ENCODE data around the gene TENT5A. TPM values are rescaled to one million over a fixed set of nuclear protein-coding genes. Genes with fewer than 3 reads are reported as not detected.
A peak's percentile ranks its signal among the peaks of the same experiment; 100 is the strongest.

The TENT5A gene
- total RNA-seq, 1 experiment from 2014 or later: 2.5 TPM

- Mint-ChIP-seq H3K27ac (ENCODE audit: low read depth, unreplicated experiment) (peak overlapping the region; percentile 88), H3K27me3 (ENCODE audit: insufficient read depth, unreplicated experiment) (no peaks in the 10 kb centered on the region), H3K4me3 (ENCODE audit: unreplicated experiment) (peak overlapping the region; percentile 98), H3K4me1 (ENCODE audit: insufficient read depth, unreplicated experiment) (peaks cover 18% of the 10 kb centered on the region), H3K9me3 (ENCODE audit: unreplicated experiment) (no peaks in the 10 kb centered on the region), H3K36me3 (ENCODE audit: insufficient read depth, unreplicated experiment) (peaks cover 28% of the 10 kb centered on the region)
- DNase-seq (ENCODE audit: unreplicated experiment): peak; percentile 45
- no TSS peak for BruUV-seq (replicated peaks)
- intact Hi-C loops (cut with micrococcal nuclease): loop anchor here (5.0 to 10.0 kb wide), 7 partner anchors 184 to 1619 kb away; no protein-coding TSS in a partner anchor
- no peak for TF ChIP-seq CTCF (IDR thresholded peaks at IDR 0.05; ENCODE audit: unreplicated experiment)
- ChIA-PET POLR2A (interaction anchor here (0.7 to 4.3 kb wide), 14 partner anchors 8 to 1568 kb away, joined by 3 to 54 read pairs (median 4); no protein-coding TSS in a partner anchor), CTCF (no interaction called here)
These were observed 1.6 kb downstream of the TENT5A start for GRCh38 chr6:81750681-81751387.

DNA sequence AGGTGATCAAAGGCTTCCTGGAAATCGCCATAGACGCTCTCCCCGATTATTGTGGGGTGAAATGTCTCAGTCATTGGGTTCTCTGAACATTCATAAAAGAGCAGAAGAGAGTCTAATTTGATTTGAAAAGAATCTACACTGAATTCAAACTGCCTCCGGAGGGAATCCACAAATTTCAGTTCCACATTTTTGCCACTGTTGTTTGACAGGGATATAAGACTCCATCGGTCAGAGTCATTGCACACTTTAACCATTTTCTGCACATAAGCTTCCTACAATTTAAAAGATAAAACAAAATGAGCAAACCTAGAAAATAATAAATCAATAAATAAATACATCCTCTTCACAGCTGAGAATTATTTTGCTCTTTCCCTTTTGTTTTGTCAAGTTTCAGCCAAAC, 2.3 kb downstream of the TENT5A start:
- ChIA-PET CTCF (interaction anchor here (0.6 kb wide), 1 partner anchor 286 kb away, joined by 3 read pairs; no protein-coding TSS in a partner anchor), POLR2A (interaction anchor here (0.5 to 4.3 kb wide), 5 partner anchors 15 to 335 kb away, joined by 3 to 35 read pairs (median 3); no protein-coding TSS in a partner anchor)
- Mint-ChIP-seq H3K4me1 (ENCODE audit: insufficient read depth, unreplicated experiment) (peaks cover 18% of the 10 kb centered on the region), H3K27me3 (ENCODE audit: insufficient read depth, unreplicated experiment) (no peaks in the 10 kb centered on the region), H3K4me3 (ENCODE audit: unreplicated experiment) (peak overlapping the region; percentile 98), H3K9me3 (ENCODE audit: unreplicated experiment) (no peaks in the 10 kb centered on the region), H3K27ac (ENCODE audit: low read depth, unreplicated experiment) (peak overlapping the region; percentile 88), H3K36me3 (ENCODE audit: insufficient read depth, unreplicated experiment) (peaks cover 28% of the 10 kb centered on the region)
- TF ChIP-seq CTCF (IDR thresholded peaks at IDR 0.05; ENCODE audit: unreplicated experiment): no peak
- BruUV-seq (replicated peaks): TSS peak; percentile 19
- intact Hi-C loops (cut with micrococcal nuclease): loop anchor here (5.0 to 10.0 kb wide), 7 partner anchors 185 to 1618 kb away; no protein-coding TSS in a partner anchor
- no peak for DNase-seq (ENCODE audit: unreplicated experiment)

DNA sequence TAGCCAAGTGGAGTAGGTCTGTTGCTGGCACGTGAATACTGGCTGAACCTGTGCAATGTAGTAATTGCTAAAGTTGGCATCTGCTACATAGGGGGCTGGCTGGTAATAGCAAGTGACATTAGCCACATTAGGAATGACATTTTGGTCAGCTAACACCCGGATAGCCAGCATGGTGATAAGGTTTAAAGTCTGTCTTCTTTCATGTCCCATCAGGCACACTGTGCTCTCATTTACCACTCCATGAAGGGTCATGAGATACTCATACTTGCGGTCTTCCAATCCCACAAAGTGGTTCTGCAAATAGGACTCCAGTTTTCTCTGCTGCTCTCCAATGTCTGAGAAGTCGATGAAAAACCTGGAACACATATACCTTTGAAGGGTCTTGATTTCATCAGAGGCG, 2.8 kb downstream of the TENT5A start:
- no TSS peak for BruUV-seq (replicated peaks)
- peak overlapping the region; percentile 88 for H3K27ac Mint-ChIP-seq (ENCODE audit: low read depth, unreplicated experiment)
- no peaks in the 10 kb centered on the region for H3K9me3 Mint-ChIP-seq (ENCODE audit: unreplicated experiment)
- peaks cover 18% of the 10 kb centered on the region for H3K4me1 Mint-ChIP-seq (ENCODE audit: insufficient read depth, unreplicated experiment)
- CTCF ChIA-PET: interaction anchor here (0.6 kb wide), 2 partner anchors 65 to 286 kb away, joined by 3 read pairs; no protein-coding TSS in a partner anchor
- H3K4me3 Mint-ChIP-seq (ENCODE audit: unreplicated experiment): peak overlapping the region; percentile 98
- H3K27me3 Mint-ChIP-seq (ENCODE audit: insufficient read depth, unreplicated experiment): no peaks in the 10 kb centered on the region
- POLR2A ChIA-PET: interaction anchor here (0.5 to 4.3 kb wide), 5 partner anchors 14 to 268 kb away, joined by 3 to 35 read pairs (median 3); no protein-coding TSS in a partner anchor
- no peak for DNase-seq (ENCODE audit: unreplicated experiment)
- no peak for TF ChIP-seq CTCF (IDR thresholded peaks at IDR 0.05; ENCODE audit: unreplicated experiment)
- H3K36me3 Mint-ChIP-seq (ENCODE audit: insufficient read depth, unreplicated experiment): peaks cover 28% of the 10 kb centered on the region
- intact Hi-C loops (cut with micrococcal nuclease): loop anchor here (5.0 to 10.0 kb wide), 7 partner anchors 185 to 1617 kb away; no protein-coding TSS in a partner anchor

GRCh38 chr6:81748994-81749393, 3.5 kb downstream of the TENT5A start:
- POLR2A ChIA-PET: interaction anchor here (0.7 to 0.9 kb wide), 3 partner anchors 11 to 18 kb away, joined by 3 read pairs; no protein-coding TSS in a partner anchor
- no peak overlapping the region for H3K27ac Mint-ChIP-seq (ENCODE audit: low read depth, unreplicated experiment)
- H3K4me3 Mint-ChIP-seq (ENCODE audit: unreplicated experiment): no peak overlapping the region
- peaks cover 18% of the 10 kb centered on the region for H3K4me1 Mint-ChIP-seq (ENCODE audit: insufficient read depth, unreplicated experiment)
- no peaks in the 10 kb centered on the region for H3K27me3 Mint-ChIP-seq (ENCODE audit: insufficient read depth, unreplicated experiment)
- no TSS peak for BruUV-seq (replicated peaks)
- no peaks in the 10 kb centered on the region for H3K9me3 Mint-ChIP-seq (ENCODE audit: unreplicated experiment)
- DNase-seq (ENCODE audit: unreplicated experiment): no peak
- CTCF ChIA-PET: interaction anchor here (0.6 kb wide), 1 partner anchor 65 kb away, joined by 3 read pairs; no protein-coding TSS in a partner anchor
- peaks cover 28% of the 10 kb centered on the region for H3K36me3 Mint-ChIP-seq (ENCODE audit: insufficient read depth, unreplicated experiment)
- intact Hi-C loops (cut with micrococcal nuclease): no loop called here
- TF ChIP-seq CTCF (IDR thresholded peaks at IDR 0.05; ENCODE audit: unreplicated experiment): no peak
